Epithelial cell of proximal tubule (primary cell): ENCODE data around the gene GIMD1. TPM values are rescaled to one million over a fixed set of nuclear protein-coding genes. Genes with fewer than 3 reads are reported as not detected.
"Not testable (repeated sequence)": the region's sequence is repeated elsewhere in the genome, so short reads cannot be mapped to it uniquely, and the experiment has no call there.

Source experiments
- DNase-seq: peaks from one replicate; pipeline ENCODE4 v3.0.0-alpha.2; 2011; ENCODE audit warnings: low read depth
- H3K4me3 ChIP-seq: 2 replicates; pipeline ENCODE4 v1.5.1; 2011; ENCODE audit warnings: low read depth, mild to moderate bottlenecking, low read length
- total RNA-seq: library from RNA; depleted of rRNA; stranded (reverse); fragments of >200 nt; gene quantifications from 2 replicates; pipeline ENCODE4 v1.2.3, GENCODE V29; 2015
- TF ChIP-seq, protein P1 (sequence below): conservative IDR thresholded peaks from 2 replicates; pipeline ENCODE4 v1.5.1; 2012; ENCODE audit warnings: low read depth, mild to moderate bottlenecking, low read length

Gene GIMD1
- total RNA-seq = not detected in 2 replicates

DNA sequence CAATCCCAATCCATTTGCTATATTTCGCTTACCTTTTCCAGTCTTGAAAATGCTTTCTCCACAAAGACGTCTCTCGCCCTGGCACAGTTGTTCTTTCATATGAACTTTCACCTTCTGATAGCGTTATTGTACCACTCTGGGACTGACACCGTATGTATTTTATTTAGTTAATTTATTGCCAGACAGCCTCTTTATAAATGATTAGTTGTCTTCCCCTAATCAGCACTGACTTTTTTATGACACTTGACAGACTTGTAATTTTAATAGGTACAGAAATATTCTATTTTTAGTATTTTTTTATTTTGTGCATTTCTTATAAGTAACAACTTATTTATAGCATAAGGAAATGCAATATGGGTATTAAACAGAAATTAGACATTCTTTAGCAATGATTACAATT lies at the start of gene GIMD1:
GIMD1 (minus strand) TSS at position 101 of the 400 bp plus-strand sequence. CDS start 1,343 bp downstream, outside the sequence.
- no peak for DNase-seq

DNA sequence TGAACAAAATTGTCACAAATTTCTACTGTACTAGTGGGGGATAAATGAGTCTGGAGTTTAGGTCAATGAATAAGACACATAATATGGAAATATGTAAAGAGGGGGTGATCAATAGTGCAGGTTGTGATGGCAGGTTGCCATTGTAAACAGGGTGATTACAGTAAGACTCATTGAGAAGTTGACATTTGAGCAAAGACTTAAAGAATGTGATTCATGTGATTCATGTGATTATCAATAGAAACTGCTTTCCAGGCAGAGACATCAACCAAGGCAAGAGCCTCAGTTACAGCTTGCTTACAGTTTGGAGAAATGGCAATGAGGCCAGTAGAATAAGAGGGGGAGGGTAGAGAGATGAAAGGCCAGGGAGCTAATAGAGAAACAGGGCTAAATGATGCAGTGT lies 45.8 kb upstream of the GIMD1 start:
- TF ChIP-seq, protein P1, sequence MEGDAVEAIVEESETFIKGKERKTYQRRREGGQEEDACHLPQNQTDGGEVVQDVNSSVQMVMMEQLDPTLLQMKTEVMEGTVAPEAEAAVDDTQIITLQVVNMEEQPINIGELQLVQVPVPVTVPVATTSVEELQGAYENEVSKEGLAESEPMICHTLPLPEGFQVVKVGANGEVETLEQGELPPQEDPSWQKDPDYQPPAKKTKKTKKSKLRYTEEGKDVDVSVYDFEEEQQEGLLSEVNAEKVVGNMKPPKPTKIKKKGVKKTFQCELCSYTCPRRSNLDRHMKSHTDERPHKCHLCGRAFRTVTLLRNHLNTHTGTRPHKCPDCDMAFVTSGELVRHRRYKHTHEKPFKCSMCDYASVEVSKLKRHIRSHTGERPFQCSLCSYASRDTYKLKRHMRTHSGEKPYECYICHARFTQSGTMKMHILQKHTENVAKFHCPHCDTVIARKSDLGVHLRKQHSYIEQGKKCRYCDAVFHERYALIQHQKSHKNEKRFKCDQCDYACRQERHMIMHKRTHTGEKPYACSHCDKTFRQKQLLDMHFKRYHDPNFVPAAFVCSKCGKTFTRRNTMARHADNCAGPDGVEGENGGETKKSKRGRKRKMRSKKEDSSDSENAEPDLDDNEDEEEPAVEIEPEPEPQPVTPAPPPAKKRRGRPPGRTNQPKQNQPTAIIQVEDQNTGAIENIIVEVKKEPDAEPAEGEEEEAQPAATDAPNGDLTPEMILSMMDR = no peak
- no peak for DNase-seq
- H3K4me3 ChIP-seq = no peak overlapping the region

More for the DNA sequence above, at the start of gene GIMD1:
- H3K4me3 ChIP-seq = no peak within 1 kb of the TSS
- TF ChIP-seq, protein P1 = no peak

DNA sequence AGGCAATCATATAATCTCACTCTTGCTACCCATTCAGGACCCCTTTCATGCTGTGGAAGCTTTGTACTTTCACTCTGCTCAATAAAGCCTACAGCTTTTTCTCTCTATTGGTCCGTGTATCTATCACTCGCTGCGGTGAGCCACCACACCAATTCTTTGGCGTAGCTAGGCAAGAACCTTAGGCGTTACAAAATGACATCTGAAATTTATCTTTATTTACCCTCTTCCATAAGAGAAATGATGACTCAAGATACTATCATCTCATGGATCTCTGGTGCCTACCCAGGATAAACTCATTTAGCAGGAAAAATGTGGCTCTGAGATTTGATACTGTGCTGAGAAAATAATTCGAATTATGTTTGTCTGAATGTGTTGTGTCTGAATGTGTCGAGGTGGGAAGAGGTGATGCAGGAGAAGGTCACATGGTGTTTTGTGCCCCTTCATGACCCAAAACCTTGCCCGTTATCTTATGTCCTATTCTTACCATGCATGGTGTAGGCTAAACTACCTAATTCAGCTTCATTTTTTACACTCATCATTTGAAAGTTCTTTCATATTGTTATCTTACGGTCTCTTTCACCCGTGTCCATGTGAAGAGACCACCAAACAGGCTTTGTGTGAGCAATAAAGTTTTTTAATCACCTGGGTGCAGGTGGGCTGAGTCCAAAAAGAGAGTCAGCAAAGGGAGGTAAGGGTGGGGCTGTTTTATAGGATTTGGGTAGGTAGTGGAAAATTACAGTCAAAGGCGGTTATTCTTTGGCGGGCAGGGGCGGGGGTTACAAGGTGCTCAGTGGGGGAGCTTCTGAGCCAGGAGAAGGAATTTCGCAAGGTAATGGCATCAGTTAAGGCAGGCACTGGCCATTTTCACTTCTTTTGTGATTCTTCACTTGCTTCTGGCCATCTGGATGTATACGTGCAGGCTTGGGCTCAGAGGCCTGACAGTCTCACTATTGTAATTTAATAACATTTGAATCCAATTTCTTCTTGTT lies 41.6 kb upstream of the GIMD1 start:
- TF ChIP-seq, protein P1 = no peak
- no peak overlapping the region for H3K4me3 ChIP-seq
- no peak for DNase-seq

DNA sequence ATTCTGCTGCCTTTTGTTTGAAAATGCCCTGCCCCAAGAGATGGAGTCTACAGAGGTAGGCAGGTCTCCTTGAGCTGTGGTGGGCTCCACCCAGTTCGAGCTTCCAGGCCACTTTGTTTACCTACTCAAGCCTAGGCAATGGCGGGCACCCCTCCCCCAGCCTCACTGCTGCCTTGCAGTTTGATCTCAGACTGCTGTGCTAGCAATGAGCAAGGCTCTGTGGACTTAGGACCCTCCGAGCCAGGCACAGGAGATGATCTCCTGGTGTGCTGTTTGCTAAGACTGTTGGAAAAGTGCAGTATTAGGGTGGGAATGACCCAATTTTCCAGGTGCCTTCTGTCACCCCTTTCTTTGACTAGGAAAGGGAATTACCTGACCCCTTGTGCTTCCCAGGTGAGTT lies 39.4 kb upstream of the GIMD1 start:
- H3K4me3 ChIP-seq, DNase-seq: not testable (repeated sequence)

DNA sequence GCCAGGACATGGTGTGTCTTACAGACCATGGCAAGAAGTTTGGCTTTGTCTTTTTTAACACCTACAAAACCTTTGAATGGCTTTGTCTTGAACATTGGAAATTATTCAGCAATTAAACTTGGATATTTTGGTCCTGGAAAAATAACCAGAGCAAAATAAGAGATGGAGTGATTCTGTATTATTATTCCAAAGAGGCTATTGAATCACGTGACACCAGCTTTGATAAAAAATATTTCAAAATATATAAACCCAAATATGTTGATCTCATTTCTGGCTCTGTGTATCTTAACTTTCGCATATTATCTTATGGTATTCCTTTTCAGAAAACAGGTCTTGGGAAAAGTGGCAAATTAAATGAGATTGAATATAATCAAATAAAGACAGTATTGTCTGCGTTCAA lies 32.6 kb upstream of the GIMD1 start:
- no peak for DNase-seq
- TF ChIP-seq, protein P1 = no peak
- H3K4me3 ChIP-seq = no peak overlapping the region

DNA sequence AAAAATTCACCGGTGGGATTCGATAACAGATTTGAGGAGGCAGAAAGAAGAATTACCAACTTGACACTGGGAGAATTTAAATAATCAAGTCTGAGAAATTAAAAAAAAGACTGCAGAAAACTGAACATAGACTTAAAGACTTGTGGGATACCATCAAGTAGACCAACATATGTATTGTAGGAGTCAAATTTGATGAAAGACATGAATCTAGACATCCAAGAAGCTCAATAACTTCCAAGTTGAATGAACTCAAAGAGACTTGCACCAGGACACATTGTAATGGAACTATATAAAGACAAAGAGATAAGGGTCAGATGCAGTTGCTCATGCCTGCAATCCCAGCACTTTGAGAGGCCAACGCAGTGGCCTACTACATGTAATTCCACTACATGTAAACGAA lies 30.3 kb upstream of the GIMD1 start:
- not testable (repeated sequence) for DNase-seq, H3K4me3 ChIP-seq

DNA sequence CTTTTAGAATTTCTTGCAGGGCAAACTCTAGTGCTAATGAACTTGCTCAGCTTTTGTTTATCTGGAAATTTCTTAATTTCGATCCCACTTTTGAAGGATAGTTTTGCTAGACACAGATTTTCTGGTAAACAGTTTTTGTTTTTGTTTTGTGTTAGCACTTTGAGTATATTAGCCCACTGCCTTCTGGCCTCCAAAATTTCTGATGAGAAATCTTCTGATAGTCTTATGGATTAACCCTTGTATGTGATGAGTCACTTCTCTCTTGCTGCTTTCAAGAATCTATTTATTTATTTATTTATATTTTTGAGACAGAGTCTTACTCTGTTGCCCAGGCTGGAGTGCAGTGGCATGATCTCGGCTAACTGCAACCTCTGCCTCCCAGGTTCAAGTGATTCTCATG lies 27.0 kb upstream of the GIMD1 start:
- TF ChIP-seq, protein P1 = no peak
- no peak overlapping the region for H3K4me3 ChIP-seq
- no peak for DNase-seq

DNA sequence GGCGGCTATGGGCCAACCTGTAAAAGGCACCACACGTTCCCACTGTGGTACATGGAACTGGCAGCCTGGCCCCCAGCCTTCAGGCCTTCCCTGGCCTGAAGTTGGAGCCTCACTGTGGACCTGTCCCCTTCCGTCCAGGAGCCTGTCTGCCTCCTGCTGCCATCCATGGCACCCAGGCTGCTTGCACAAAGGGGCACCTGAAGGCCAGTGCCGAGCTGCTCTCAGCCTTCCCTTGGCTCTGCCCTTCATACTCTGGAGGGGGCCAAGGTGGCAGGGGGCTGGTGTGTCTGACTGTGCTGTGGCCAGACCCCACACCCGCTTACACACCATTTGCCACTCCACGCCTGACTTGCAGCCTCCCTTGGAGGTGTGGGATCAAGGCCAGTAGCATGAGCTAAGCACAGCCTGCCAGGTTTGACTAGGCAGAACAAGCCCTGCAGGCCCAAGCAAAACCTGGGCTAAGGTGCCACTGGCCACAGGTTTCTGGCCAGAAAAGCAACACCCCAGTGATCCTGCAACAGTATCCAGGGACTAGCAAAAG lies 17.3 kb upstream of the GIMD1 start:
- TF ChIP-seq, protein P1 = no peak
- no peak for DNase-seq
- H3K4me3 ChIP-seq = no peak overlapping the region
